Body of pancreas (tissue), 4 donors: ENCODE results near the gene PDE3A. TPM values are rescaled to one million over a fixed set of nuclear protein-coding genes. Genes with fewer than 3 reads are reported as not detected.
"Not testable (repeated sequence)": the region's sequence is repeated elsewhere in the genome, so short reads cannot be mapped to it uniquely, and the experiment has no call there.

Experiments
- ATAC-seq: fragments of 150-250 bp; one replicate; pipeline ENCODE4 v1.9.1; 2016
- DNase-seq, 4 donors: peaks; one replicate each; pipeline ENCODE4 v3.0.0-alpha.2; 2019
- H3K27ac ChIP-seq, 4 donors: fragments of 200-600 bp; sonication (generic); 1 replicate in 3 of 4; 2 replicates in 1 of 4; pipeline versions ENCODE4 v1.5.1 to v1.6.1; 2016 to 2019; ENCODE audit warnings: mild to moderate bottlenecking in 1 of 4, mixed read lengths in 1 of 4, moderate library complexity in 1 of 4
- H3K27me3 ChIP-seq, 2 donors: fragments of 200-600 bp; sonication (generic); one replicate each; pipeline ENCODE4 v1.6.0; 2016; ENCODE audit warnings: mild to moderate bottlenecking in 1 of 2
- H3K36me3 ChIP-seq, 2 donors: fragments of 200-600 bp; sonication (generic); replicated peaks in 1 of 2; 2 replicates each; pipeline ENCODE4 v1.5.1; 2016; ENCODE audit warnings: low read depth in 2 of 2; ENCODE audit not compliant: insufficient read depth in 1 of 2
- H3K4me1 ChIP-seq: fragments of 200-600 bp; sonication (generic); one replicate; pipeline ENCODE4 v1.6.0; 2016
- H3K4me3 ChIP-seq, 2 donors: fragments of 200-600 bp; sonication (generic); 1 replicate in 1 of 2; 2 replicates in 1 of 2; pipeline ENCODE4 v1.5.1; 2016 to 2019
- H3K9me3 ChIP-seq, 3 donors: fragments of 200-600 bp; sonication (generic); 1 replicate in 2 of 3; 2 replicates in 1 of 3; pipeline ENCODE4 v1.5.1; 2016
- POLR2A ChIP-seq, 3 donors: fragments of 450-650 bp; IDR thresholded peaks; one replicate each; pipeline ENCODE4 v1.6.1; 2016; ENCODE audit warnings: antibody characterized with exemption in 3 of 3, mild to moderate bottlenecking in 2 of 3
- WGBS, 2 donors: methylation state at CpG; one replicate each; pipeline ENCODE4 v1.1.5; 2017; 5-methylcytosine and 5-hydroxymethylcytosine counted together
- intact Hi-C: fragments of 100-400 bp; cut with DNase I; formaldehyde crosslinking; loops from one replicate; pipeline ENCODE4 v1.15.1; 2023
- total RNA-seq, 2 donors: library from RNA; depleted of rRNA; stranded (reverse); fragments of >200 nt; gene quantifications; one replicate each; pipeline ENCODE4 v1.1.0, GENCODE V29; 2016
- TF ChIP-seq, protein P1 (sequence below), 7 experiments: fragments of 450-650 bp in 4 of 7; fragments of 200-600 bp in 3 of 7; sonication (generic) in 3 of 7; IDR thresholded peaks; one replicate each; pipeline ENCODE4 v1.5.1; 2016 to 2019; ENCODE audit warnings: antibody characterized with exemption in 7 of 7

PDE3A gene
- total RNA-seq, 2 donors from 2014 or later = 20.5 to 28.3 TPM

DNA sequence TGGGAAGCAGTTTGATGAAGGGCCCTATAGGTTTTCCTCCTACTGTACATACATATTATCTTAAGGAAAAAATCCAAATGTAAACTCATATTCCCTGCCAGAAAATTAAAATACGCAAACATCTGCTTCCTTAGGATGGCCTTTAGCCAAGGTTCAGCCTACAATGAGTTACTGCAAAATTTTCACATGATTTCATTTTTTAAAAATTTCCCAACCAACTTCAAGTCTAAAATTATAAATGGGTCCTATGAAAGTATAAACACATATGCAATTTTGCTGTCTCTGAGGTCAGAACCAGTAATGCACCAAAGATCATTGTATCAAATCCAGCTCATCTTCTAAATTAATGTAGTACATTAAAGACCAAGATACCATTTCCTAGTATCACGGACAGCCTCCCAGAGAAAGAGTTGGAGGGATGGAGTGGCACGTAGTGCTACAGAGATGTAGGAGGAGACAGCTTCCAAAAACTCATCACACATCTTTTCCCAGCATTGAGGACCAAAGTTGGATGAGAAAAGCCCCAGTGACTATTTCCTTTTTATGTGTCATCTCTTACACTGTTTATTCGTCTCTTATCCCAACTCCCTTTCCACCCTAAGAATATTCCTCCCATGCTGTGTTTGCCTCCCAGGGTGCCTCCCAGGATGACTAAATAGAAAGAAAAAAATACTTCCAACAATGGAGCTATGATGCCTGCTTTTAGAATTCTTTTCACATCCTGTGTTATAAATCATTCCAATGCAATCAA, 234.5 kb downstream of the PDE3A start:
- Histone ChIP-seq H3K27me3 (no peaks in the 10 kb centered on the region), H3K9me3 (no peaks in the 10 kb centered on the region), H3K27ac (peak overlapping the region in 2 of 4 donors; percentile 20 to 49), H3K36me3 (no peaks in the 10 kb centered on the region), H3K4me1 (no peaks in the 10 kb centered on the region), H3K4me3 (no peak overlapping the region)
- ATAC-seq (peak; percentile 27), DNase-seq (no peak)
- intact Hi-C loops = no loop called here
- TF ChIP-seq POLR2A (IDR thresholded peaks at IDR 0.05) = no peak
- TF ChIP-seq, protein P1, sequence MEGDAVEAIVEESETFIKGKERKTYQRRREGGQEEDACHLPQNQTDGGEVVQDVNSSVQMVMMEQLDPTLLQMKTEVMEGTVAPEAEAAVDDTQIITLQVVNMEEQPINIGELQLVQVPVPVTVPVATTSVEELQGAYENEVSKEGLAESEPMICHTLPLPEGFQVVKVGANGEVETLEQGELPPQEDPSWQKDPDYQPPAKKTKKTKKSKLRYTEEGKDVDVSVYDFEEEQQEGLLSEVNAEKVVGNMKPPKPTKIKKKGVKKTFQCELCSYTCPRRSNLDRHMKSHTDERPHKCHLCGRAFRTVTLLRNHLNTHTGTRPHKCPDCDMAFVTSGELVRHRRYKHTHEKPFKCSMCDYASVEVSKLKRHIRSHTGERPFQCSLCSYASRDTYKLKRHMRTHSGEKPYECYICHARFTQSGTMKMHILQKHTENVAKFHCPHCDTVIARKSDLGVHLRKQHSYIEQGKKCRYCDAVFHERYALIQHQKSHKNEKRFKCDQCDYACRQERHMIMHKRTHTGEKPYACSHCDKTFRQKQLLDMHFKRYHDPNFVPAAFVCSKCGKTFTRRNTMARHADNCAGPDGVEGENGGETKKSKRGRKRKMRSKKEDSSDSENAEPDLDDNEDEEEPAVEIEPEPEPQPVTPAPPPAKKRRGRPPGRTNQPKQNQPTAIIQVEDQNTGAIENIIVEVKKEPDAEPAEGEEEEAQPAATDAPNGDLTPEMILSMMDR (IDR thresholded peaks at IDR 0.05) = no peak
- 43 to 44% methylated on average over 4 of the region's 4 CpGs for WGBS, 2 donors

DNA sequence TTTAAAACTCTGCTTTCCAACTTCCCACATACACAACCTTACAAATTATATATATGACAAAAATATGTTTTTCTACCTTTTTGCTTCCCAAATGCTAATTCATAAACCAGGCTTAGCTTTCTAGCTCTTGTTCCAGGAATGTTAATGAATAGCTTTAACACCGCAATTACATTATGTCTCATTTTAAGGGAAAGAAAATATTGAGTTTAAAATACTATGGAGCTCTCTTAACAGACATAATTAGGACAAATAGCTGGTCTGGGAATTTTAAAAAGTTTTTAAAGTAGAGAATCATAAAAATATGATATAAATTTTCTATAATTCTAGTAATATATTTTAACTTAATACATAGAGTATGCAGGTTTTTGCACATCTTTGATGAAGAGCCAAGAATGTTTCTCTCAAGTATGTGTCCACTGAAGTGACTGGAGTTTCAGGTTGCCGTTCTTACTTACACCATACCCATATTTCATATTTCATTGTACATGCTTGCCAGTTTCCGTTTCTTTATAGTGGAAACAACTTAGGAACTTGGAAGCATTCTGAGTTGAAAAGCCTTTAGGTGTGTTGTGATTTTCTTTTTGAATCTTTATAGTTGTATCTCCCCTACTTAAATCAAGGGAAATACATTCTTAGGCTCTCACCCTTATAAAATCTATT, 236.2 kb downstream of the PDE3A start:
- WGBS, 2 donors = 52% methylated on average over 3 of the region's 3 CpGs
- TF ChIP-seq POLR2A (IDR thresholded peaks at IDR 0.05) = no peak
- TF ChIP-seq, protein P1 (IDR thresholded peaks at IDR 0.05) = no peak
- Histone ChIP-seq H3K9me3 (no peaks in the 10 kb centered on the region), H3K36me3 (no peaks in the 10 kb centered on the region), H3K4me1 (no peaks in the 10 kb centered on the region), H3K4me3 (no peak overlapping the region), H3K27ac (peak overlapping the region in 1 of 4 donors; percentile 29), H3K27me3 (no peaks in the 10 kb centered on the region)
- DNase-seq (no peak), ATAC-seq (no peak)
- intact Hi-C loops = no loop called here

- H3K36me3 ChIP-seq, H3K4me1 ChIP-seq, H3K27ac ChIP-seq, intact Hi-C loops, H3K4me3 ChIP-seq, ATAC-seq, DNase-seq, H3K9me3 ChIP-seq, H3K27me3 ChIP-seq: not testable (repeated sequence)
- 81 to 84% methylated on average over 8 of the region's 8 CpGs for WGBS, 2 donors
Observed at GRCh38 chr12:20615020-20615419, 246.7 kb downstream of the PDE3A start.

DNA sequence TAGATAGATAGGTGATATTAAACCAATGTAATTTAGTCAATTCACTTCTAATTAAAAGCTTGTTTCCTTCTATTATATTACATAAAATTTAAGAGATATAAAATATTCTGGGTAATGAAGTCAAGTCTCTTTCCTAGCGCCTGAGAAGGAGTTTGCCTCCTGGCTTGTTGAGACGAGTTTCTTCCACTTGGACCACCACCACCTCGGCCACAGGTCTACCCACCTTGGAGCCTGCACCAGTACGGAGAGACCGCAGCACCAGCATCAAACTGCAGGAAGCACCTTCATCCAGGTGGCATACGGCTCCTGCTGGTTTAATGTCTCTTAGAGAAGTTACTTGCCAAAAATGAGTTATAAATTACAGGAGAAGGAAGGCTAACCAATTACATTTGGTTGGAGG, 247.8 kb downstream of the PDE3A start:
- WGBS, 2 donors = 86% methylated on average over 6 of the region's 6 CpGs

DNA sequence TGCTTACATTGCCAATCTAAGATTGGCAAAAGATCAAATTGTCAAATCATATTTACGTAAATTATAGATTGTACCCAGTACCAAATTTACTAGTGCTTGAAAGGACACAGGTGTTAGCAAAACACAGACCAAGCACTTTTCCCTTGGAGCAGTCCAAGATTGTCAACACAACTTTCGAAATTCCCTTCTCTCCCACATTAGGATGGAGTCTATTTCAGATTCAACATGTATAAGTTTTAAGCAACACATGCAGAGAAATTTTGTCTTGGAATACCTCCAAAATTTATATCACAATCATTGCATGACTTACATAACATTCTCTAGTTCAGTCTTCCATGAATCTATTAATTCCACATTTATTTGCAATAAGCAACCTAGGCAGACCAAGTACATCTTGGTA, 251.9 kb downstream of the PDE3A start:
- no peak for ATAC-seq
- H3K27me3 ChIP-seq = no peaks in the 10 kb centered on the region
- no peak for DNase-seq
- TF ChIP-seq, protein P1 (IDR thresholded peaks at IDR 0.05) = no peak
- TF ChIP-seq POLR2A (IDR thresholded peaks at IDR 0.05) = no peak
- no peaks in the 10 kb centered on the region for H3K9me3 ChIP-seq
- WGBS, 2 donors = 42 to 46% methylated on average over 2 of the region's 2 CpGs
- H3K4me3 ChIP-seq = no peak overlapping the region
- intact Hi-C loops = no loop called here
- no peak overlapping the region for H3K27ac ChIP-seq
- H3K36me3 ChIP-seq = no peaks in the 10 kb centered on the region
- no peaks in the 10 kb centered on the region for H3K4me1 ChIP-seq

More for the DNA sequence above, 247.8 kb downstream of the PDE3A start:
- Histone ChIP-seq H3K27ac (no peak overlapping the region), H3K4me1 (no peaks in the 10 kb centered on the region), H3K9me3 (no peaks in the 10 kb centered on the region), H3K4me3 (no peak overlapping the region), H3K36me3 (no peaks in the 10 kb centered on the region), H3K27me3 (no peaks in the 10 kb centered on the region)
- intact Hi-C loops = no loop called here
- no peak for TF ChIP-seq POLR2A (IDR thresholded peaks at IDR 0.05)
- TF ChIP-seq, protein P1 (IDR thresholded peaks at IDR 0.05) = no peak
- ATAC-seq = no peak
- no peak for DNase-seq
